Stimulated activated CD4-positive, alpha-beta T cell treated with anti-CD3 and anti-CD28 coated beads, TNF-alpha, amount 100 ng/mL, for 1 hour (primary cell): ENCODE results near the gene GPX6.
"Not testable (repeated sequence)": the region's sequence is repeated elsewhere in the genome, so short reads cannot be mapped to it uniquely, and the experiment has no call there.

Source experiments
- DNase-seq, 3 donors: peaks; one replicate each; pipeline ENCODE4 v3.0.0-alpha.2; 2020; ENCODE audit warnings: low read depth in 3 of 3, low spot score in 1 of 3

Gene GPX6

GRCh38 chr6:28525496-28526039 lies 10.0 kb upstream of the GPX6 start, which contains the start of gene GPX5:
TSS of gene GPX5 (plus strand) at chr6:28525881. CDS start at chr6:28526014, 133 bp downstream.
- DNase-seq: no peak

DNA sequence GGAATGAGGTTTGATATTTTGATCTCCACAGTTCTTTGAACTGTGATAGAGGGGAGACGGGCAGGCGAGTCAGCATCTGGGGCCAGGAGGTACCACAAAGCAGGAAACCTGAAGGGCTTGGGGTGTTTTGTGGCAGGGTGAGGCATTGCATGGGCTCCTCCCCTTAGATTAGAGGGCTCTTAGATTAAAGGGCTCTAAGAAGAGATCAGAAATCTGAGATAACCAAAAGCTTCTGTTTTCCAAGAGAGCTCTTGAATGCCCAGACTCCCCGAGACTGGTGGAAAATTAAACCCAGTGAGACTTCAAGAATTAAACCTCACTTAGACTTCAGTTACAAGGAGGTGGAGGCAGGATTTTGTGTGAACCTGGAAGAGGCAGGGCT lies 7.6 kb upstream of the GPX6 start:
- DNase-seq: no peak

GRCh38 chr6:28522594-28523240 lies 7.1 kb upstream of the GPX6 start:
- DNase-seq: no peak

DNA sequence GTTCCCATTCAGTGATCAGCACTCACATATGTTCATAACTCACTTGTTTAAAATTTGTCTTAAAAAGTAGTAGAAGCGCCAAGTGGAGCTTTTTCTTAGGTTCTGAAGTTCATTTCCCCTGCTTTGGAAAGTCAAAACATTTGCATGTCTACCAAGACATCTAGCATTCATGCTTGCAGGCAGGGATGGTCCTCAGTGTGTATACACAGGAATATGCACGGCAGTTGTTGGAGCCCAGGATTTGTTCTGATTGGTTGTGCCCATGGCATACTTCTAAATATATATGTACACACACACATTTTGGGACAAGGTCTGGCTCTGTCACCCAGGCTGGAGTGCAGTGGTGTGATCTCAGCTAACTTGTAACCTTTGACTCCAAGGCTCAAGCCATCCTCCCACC lies 2.4 kb upstream of the GPX6 start:
- no peak for DNase-seq

DNA sequence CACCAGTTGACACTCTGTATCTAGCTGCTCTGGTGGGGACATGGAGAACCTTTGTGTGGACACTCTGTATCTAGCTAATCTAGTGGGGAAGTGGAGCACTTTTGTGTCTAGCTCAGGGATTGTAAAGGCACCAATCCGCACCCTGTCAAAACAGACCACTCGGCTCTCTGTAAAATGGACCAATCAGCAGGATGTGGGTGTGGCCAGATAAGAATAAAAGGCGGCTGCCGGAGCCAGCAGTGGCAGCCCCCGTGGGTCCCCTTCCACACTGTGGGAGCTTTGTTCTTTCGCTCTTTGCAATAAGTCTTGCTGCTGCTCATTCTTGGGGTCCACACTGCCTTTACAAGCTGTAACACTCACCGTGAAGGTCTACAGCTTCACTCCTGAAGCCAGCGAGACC lies 3.2 kb downstream of the GPX6 start:
- DNase-seq: not testable (repeated sequence)

- DNase-seq: no peak
Measured at GRCh38 chr6:28511628-28512300, 3.8 kb downstream of the GPX6 start.

DNA sequence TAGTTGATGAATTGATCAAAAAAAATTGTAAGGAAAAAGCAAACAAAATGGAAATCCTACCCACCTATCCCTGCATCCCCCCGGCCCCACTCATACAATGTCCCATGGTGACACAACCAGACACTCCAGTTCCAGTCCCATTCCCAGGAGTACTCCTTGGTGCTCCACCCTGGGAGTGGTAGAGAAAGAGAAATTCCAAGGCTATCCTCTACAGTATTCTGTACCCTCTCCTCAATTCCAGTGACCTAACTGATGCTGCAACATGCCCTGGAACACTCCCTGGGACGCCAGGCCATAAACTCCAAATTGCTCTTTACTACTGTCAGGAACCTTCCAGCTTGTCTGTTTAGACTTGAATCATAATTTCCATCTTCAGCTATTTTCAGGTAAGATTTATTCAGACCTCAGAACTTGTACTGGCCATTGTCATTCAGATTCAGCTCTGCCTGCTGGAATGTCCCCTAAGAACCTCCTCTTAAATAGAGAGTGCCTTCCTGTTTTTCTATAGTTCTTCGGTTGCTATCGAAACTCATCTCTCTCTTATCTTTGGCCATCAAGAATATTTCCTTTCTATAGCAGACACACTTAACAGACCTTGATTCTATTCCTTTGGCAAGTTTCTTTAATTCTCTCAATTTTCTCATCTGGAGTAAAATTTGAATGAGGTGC lies 8.7 kb downstream of the GPX6 start:
- DNase-seq: no peak

- no peak for DNase-seq
Measured at GRCh38 chr6:28505733-28506132, 9.9 kb downstream of the GPX6 start.

GRCh38 chr6:28502709-28503305 lies 12.8 kb downstream of the GPX6 start:
- not testable (repeated sequence) for DNase-seq

- DNase-seq: not testable (repeated sequence)
Measured at GRCh38 chr6:28502136-28502535, 13.5 kb downstream of the GPX6 start.

- DNase-seq: no peak
Measured at GRCh38 chr6:28501259-28501658, 14.3 kb downstream of the GPX6 start.

DNA sequence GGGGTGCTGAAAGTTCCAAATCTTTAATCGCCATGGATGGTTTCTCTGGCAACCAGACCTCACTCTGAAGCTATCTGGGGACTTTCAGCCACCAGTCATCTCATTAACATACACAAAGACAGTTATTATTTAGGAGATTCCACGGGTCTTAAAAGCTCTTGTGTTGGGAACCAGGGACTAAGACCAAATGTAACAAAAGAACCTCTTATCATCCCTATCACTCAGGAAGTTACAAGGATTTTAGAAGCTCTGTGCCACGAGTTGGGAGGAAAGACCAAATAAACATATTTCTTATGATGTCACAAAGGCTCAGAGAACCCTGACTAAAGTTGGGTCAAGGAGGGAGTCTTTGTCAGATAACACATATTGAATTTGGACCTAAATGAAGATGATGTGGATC lies 17.7 kb downstream of the GPX6 start:
- DNase-seq: no peak

GRCh38 chr6:28497306-28497705 lies 18.3 kb downstream of the GPX6 start:
- DNase-seq: no peak

DNA sequence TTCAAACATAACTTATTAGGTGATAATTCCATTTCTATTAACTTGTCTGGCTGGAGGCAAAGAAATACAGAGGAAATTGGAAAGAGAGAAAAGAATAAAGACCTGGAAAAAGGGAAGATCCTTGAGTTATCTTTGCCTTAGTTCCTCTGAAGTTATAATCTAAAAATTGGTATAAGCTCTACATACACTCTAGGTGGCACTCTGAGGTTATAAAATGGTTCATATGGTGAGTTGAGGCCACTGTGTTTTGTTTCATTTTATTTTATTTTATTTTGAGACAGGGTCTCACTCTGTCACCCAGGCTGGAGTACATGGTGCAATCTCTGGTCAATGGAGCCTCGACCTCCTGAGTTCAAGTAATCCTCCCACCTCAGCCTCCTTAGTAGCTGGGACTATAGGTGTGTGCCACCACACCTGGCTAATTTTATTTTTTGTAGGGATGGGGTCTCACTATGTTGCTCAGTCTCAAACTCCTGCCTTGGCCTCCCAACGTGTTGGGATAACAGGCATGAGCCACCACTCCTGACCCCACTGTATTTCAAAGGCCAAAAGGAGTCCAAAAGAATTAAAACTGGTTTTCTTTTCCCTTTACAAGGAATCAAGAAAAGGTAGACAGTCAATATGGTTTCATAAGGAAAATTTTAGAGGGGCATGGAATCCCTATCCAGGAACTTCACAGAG lies 19.4 kb downstream of the GPX6 start:
- no peak for DNase-seq

GRCh38 chr6:28491984-28492317 lies 23.6 kb downstream of the GPX6 start:
- no peak for DNase-seq

- no peak for DNase-seq
Measured at GRCh38 chr6:28490205-28490890, 25.2 kb downstream of the GPX6 start.

DNA sequence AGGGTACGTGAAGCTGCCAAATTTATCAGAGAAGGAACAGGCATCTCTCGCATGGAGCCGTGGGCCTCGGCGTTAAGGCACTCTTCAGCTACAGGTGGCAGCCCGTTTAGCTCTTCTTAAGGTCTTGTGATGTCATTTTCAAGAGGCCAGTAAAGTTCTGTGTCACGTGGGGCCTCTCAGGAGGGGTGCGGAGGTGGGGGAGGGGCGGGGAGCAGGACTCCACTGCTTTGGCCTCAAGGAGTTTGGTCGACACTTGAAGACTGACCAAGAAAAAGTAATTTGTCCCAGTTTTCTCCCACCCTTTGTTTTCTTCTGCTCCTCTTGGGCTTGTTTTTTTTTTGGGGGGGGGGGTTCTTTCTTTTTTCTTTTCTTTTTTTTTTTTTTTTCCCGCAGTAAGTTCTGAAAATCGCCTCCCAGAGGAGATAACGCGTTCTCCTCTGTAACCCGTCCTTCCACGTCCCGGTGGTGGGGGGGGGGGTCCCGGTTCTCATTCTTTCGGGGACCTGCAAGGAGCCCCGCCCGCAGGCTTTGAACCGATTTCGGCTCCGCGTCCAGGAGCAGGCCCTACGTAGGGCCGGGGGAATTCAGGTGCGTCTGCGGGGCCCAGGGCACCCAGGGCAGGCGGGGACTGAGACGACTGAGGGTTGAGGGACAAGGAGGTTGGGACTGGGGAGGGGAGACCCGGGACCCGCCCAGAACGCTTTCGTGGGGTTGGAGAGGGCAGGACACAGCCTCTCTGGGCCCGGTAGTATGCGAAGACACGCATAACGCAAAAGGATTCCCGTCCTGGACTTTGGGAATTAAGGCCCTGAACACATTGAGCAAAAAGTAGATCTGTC lies 26.0 kb downstream of the GPX6 start:
- peak in 1 of 3 donors; percentile 21 for DNase-seq

GRCh38 chr6:28488916-28489365 lies 26.7 kb downstream of the GPX6 start:
- DNase-seq: no peak

GRCh38 chr6:28486988-28487742 lies 28.4 kb downstream of the GPX6 start:
- DNase-seq: no peak
